MCF 10A (cell line): ENCODE measurements around the gene HOXA2. TPM values are rescaled to one million over a fixed set of nuclear protein-coding genes. Genes with fewer than 3 reads are reported as not detected.

Source experiments
- BruUV-seq: library from RNA; stranded (reverse); fragments of 400-500 nt; replicated peaks from 2 replicates; lab custom pipeline; 2021; lab: Mats Ljungman, UMichigan
- CTCF ChIA-PET: fragments of 300-600 bp; sonication (Branson Sonifier 250); formaldehyde crosslinking; extraction: SDS; loops from one replicate; lab custom pipeline; 2021; ENCODE audit warnings: antibody characterized with exemption, inconsistent platforms; lab: Yijun Ruan, JAX
- POLR2A ChIA-PET: fragments of 300-600, 350-650 bp; sonication (Branson Sonifier 250); formaldehyde crosslinking; extraction: SDS; loops from one replicate; lab custom pipeline; 2020; ENCODE audit warnings: antibody characterized with exemption, inconsistent platforms; lab: Yijun Ruan, JAX
- DNase-seq: peaks from one replicate; pipeline ENCODE4 v3.0.0-alpha.2; 2018; ENCODE audit not compliant: unreplicated experiment
- H3K27ac Mint-ChIP-seq: one replicate; pipeline ENCODE4 v1.8.0; 2022; ENCODE audit warnings: mild to moderate bottlenecking, low read depth, mixed read lengths; ENCODE audit not compliant: unreplicated experiment
- H3K27me3 Mint-ChIP-seq: one replicate; pipeline ENCODE4 v1.8.0; 2022; ENCODE audit warnings: mixed read lengths; ENCODE audit not compliant: insufficient read depth, unreplicated experiment
- H3K36me3 Mint-ChIP-seq: one replicate; pipeline ENCODE4 v1.8.0; 2022; ENCODE audit warnings: mild to moderate bottlenecking, moderate library complexity, mixed read lengths; ENCODE audit not compliant: insufficient read depth, unreplicated experiment
- H3K4me1 Mint-ChIP-seq: one replicate; pipeline ENCODE4 v1.8.0; 2022; ENCODE audit warnings: mixed read lengths; ENCODE audit not compliant: insufficient read depth, unreplicated experiment
- H3K4me3 Mint-ChIP-seq: one replicate; pipeline ENCODE4 v1.8.0; 2022; ENCODE audit warnings: mild to moderate bottlenecking, moderate library complexity, mixed read lengths; ENCODE audit not compliant: unreplicated experiment
- H3K9me3 Mint-ChIP-seq: one replicate; pipeline ENCODE4 v1.8.0; 2022; ENCODE audit warnings: mixed read lengths; ENCODE audit not compliant: unreplicated experiment
- CTCF ChIP-seq: fragments of 200-600 bp; IDR thresholded peaks from one replicate; pipeline ENCODE4 v1.8.0; 2022; ENCODE audit warnings: antibody characterized with exemption, mild to moderate bottlenecking; ENCODE audit not compliant: unreplicated experiment
- intact Hi-C: fragments of 100-400 bp; cut with micrococcal nuclease; formaldehyde crosslinking; loops from 2 replicates; pipeline ENCODE4 v1.14.1; 2022
- total RNA-seq: library from RNA; stranded (reverse); gene quantifications from 2 replicates; pipeline ENCODE4 v1.2.3, GENCODE V29; 2022

HOXA2 gene
- total RNA-seq, 1 experiment from 2014 or later = 1.4 TPM

GRCh38 chr7:27145165-27145913 is 42.9 kb upstream of the HOXA2 start:
- no TSS peak for BruUV-seq
- Mint-ChIP-seq H3K4me3 (no peak overlapping the region), H3K27ac (no peak overlapping the region), H3K9me3 (no peaks in the 10 kb centered on the region), H3K36me3 (peaks cover 29% of the 10 kb centered on the region), H3K27me3 (no peaks in the 10 kb centered on the region), H3K4me1 (peaks cover 16% of the 10 kb centered on the region)
- ChIA-PET CTCF (interaction anchor here (0.6 to 6.7 kb wide), 15 partner anchors 16 to 1046 kb away, joined by 3 to 190 read pairs (median 7); no protein-coding TSS in a partner anchor), POLR2A (interaction anchor here (0.6 to 7.2 kb wide), 8 partner anchors 18 to 655 kb away, joined by 3 to 459 read pairs (median 25); partner anchors contain the start of gene HOXA9)
- no peak for TF ChIP-seq CTCF
- DNase-seq = no peak
- intact Hi-C loops = no loop called here

- POLR2A ChIA-PET = interaction anchor here (0.8 to 7.2 kb wide), 11 partner anchors 18 to 654 kb away, joined by 3 to 459 read pairs (median 41); partner anchors contain the start of genes HOXA1, HOXA9 and SKAP2
- H3K4me3 Mint-ChIP-seq = no peak overlapping the region
- CTCF ChIA-PET = interaction anchor here (0.6 to 6.7 kb wide), 23 partner anchors 8 to 1046 kb away, joined by 3 to 190 read pairs (median 7); partner anchors contain the start of genes HOXA3 and HOXA7
- H3K36me3 Mint-ChIP-seq = peaks cover 29% of the 10 kb centered on the region
- H3K27me3 Mint-ChIP-seq = no peaks in the 10 kb centered on the region
- H3K9me3 Mint-ChIP-seq = no peaks in the 10 kb centered on the region
- intact Hi-C loops = loop anchor here (5.0 kb wide), 3 partner anchors 477 to 942 kb away; partner anchors contain the start of genes CBX3 and HNRNPA2B1
- peaks cover 20% of the 10 kb centered on the region for H3K4me1 Mint-ChIP-seq
- DNase-seq = no peak
- no peak for TF ChIP-seq CTCF
- no peak overlapping the region for H3K27ac Mint-ChIP-seq
- BruUV-seq = no TSS peak
Observed at GRCh38 chr7:27144781-27145164, 42.3 kb upstream of the HOXA2 start.

GRCh38 chr7:27143950-27144780 is 41.7 kb upstream of the HOXA2 start:
- DNase-seq = no peak
- CTCF ChIA-PET = interaction anchor here (0.5 to 6.7 kb wide), 39 partner anchors 8 to 1060 kb away, joined by 3 to 190 read pairs (median 5); partner anchors contain the start of genes HOXA3, HOXA7 and HOXA9
- peaks cover 29% of the 10 kb centered on the region for H3K36me3 Mint-ChIP-seq
- H3K4me1 Mint-ChIP-seq = peaks cover 23% of the 10 kb centered on the region
- POLR2A ChIA-PET = interaction anchor here (0.8 to 7.2 kb wide), 34 partner anchors 10 to 1056 kb away, joined by 3 to 459 read pairs (median 5); partner anchors contain the start of genes CBX3, HOXA1, HOXA4 and HOXA7
- no peak overlapping the region for H3K27ac Mint-ChIP-seq
- H3K4me3 Mint-ChIP-seq = peak overlapping the region; percentile 100
- no peaks in the 10 kb centered on the region for H3K9me3 Mint-ChIP-seq
- no peak for TF ChIP-seq CTCF
- intact Hi-C loops = loop anchor here (1.0 to 5.0 kb wide), 6 partner anchors 458 to 942 kb away; partner anchors contain the start of genes CBX3 and HNRNPA2B1
- H3K27me3 Mint-ChIP-seq = no peaks in the 10 kb centered on the region
- BruUV-seq = no TSS peak
